Measurements from ENCODE around the gene ANKRD22.
"Not testable (repeated sequence)": the region's sequence is repeated elsewhere in the genome, so short reads cannot be mapped to it uniquely, and the experiment has no call there.

ANKRD22 gene

DNA sequence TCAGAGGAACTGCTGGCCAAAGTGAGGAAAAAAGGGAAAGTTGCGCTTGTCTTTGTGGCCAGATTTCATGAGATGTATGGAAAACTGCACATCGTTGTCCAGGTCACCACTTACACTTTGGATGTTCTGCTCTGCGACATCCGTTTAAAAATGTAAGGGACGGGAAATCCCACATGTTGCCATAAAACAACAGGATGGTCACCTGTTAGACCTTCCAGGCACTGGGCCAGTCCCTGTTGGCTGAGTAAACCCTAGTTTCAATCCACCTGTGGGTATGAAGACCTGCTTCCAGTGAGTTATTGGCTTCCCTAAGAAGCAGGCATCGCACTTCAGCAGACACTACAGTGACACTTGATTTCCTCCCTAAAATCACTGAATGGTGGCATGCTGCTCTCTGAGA is 25.7 kb upstream of the ANKRD22 start:
- no peak for DNase-seq

- no peak for DNase-seq
Measured at GRCh38 chr10:88875081-88875480, 23.4 kb upstream of the ANKRD22 start.

DNA sequence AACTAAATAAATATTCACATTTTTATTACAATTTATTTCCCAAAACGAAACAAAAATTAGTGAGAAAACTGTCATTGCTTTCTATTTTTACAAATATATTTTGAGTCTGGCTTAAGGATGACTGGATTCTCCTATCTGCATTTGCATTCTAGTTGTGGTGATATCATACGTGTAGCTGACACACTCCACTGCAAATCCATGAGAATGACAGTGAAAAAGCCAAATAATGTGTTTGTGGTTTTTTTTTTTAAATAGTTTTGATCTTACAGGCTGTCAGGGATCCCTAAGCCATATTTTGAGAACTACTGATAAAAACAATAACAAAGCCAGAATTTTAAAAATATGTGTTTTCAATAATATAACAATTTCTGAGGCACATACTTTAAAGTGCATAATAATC is 22.6 kb upstream of the ANKRD22 start:
- DNase-seq: no peak

GRCh38 chr10:88873757-88874156 is 22.1 kb upstream of the ANKRD22 start:
- no peak for DNase-seq

GRCh38 chr10:88870089-88870488 is 18.4 kb upstream of the ANKRD22 start:
- no peak for DNase-seq

GRCh38 chr10:88866454-88866853 is 14.8 kb upstream of the ANKRD22 start:
- DNase-seq: no peak

GRCh38 chr10:88865281-88865876 is 13.7 kb upstream of the ANKRD22 start:
- no peak for DNase-seq

DNA sequence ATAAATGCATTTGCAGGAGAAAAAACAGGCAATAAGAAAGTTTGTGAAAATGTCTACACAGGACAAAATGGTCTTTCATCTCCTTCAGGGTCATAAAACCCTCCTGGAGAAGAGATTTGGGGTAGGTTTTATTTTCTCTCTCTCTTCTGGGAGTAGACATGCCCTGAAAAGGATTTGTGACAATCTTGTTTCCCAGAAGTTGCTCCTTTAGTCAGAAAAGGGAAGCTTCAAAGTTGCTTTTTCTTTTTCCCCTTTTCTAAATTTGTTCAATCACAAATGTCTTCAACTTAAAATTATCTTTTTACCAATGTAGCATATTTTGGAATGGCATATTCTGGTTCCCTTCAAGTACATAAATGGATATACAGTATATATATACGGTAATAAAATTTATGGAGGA is 9.4 kb upstream of the ANKRD22 start:
- no peak for DNase-seq

DNA sequence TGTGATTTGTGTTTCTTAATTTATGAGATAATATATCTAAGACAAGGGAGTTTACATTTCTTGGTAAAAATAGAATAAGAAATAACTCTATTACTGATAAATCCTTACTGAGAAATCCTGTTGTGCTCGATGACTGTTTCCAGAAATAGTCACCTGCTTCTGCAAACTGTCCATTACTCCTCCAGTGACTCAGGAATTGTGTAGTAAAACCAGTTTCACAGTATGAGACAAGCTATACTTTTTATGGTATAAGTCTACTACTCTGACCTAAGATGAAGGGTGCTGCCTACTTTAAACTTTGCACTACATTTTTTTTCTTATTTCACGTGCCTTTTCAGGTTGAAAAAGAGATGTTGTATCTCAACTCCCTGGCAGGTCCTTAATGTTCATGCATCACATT is 6.8 kb upstream of the ANKRD22 start:
- DNase-seq: no peak

DNA sequence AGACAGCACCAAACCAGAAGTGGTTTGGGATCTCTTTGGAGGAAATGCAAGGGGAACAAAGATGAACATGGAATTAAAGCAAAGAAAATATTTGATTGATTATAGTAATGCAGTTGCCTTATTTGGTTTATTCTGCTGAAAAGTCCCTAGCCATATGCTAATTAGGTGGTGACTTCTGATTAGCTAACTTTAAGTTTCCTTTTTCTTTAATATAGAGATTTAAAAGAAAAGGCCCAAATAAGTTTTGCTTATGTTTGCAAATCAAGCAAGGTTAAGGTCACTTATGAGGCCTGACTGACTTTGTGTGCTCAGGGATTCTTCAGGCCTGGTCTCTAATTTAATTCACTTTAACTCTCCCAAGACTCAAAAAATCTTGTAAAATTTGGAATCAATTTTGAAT is 6.2 kb upstream of the ANKRD22 start:
- DNase-seq: no peak

DNA sequence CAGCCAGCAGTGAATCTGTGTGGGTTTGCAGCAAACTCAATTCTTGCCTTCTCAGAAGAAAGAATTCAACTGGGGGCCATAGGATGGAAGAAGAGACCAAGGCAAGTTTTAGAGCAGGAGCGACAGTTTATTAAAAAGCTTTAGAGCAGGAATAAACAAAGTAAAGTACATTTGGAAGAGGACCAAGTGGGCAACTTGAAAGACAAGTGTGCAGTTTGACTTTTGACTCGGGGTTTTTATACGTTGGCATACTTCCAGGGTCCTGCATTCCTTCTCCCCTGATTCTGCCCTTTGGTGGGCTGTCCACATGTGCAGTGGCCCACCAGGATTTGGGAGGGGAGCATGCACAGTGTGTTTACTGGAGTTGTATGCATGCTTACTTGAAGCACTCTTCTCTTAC is 3.0 kb upstream of the ANKRD22 start:
- DNase-seq: no peak

GRCh38 chr10:88853155-88853881 is 1.7 kb upstream of the ANKRD22 start:
- no peak for DNase-seq

DNA sequence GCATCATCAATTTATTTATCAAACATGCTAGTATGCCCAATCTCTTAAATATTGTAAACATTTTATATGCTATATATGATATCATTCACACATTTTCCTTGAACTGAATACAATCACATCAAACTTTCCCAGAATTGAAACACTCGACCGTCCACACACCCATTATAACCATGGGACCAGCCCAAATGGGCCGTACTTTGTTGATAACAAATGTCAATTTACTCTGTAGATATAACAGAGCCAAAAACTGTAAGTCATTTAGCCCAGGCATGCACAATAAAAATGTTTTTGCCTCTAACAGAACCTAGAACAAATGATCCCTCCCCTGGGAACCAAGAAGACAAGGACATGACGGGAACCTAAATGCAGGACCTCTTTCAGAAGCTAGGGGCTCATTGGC is 683 bp upstream of the ANKRD22 start:
- DNase-seq: no peak

GRCh38 chr10:88850712-88851111 is 932 bp downstream of the ANKRD22 start:
- no peak for DNase-seq

DNA sequence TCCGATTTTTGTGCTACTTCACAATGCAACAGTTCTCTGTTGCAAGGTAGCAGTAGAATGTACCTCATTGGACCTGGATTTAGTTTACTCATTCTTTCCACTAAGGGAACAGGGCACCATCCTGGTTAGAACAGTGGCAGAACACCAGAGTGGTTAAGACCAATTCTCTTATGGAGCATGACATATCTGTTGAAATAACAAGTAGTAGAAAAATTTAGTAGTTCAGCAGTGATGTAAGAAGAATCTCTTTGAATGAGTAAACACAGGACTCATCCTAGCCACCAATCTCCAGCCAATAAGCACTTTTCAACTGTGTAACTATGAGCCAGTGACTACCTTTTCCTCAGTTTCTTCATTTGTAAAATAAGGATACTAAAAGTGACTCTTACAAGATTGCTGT is 2.4 kb downstream of the ANKRD22 start:
- no peak for DNase-seq

GRCh38 chr10:88848499-88848898 is 3.1 kb downstream of the ANKRD22 start:
- DNase-seq: no peak

DNA sequence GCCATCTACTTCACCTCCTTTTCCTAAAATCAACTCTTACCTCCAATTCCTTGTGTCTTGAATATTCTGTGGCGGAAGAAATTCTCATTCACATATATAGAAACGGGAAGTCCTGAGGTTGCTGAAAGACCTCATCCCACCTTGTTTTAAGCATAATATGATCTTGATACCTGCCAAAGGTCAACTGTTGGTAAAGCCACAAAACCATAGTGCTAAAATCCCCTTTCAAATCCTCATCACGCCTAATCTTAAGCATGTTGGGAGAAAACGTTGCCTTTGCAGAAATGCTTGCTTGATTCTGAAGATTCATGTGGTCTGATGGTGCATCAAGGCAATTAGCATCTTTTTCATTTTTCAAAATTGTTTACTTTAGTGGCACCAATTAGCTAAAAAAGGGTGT is 8.5 kb downstream of the ANKRD22 start:
- DNase-seq: no peak

DNA sequence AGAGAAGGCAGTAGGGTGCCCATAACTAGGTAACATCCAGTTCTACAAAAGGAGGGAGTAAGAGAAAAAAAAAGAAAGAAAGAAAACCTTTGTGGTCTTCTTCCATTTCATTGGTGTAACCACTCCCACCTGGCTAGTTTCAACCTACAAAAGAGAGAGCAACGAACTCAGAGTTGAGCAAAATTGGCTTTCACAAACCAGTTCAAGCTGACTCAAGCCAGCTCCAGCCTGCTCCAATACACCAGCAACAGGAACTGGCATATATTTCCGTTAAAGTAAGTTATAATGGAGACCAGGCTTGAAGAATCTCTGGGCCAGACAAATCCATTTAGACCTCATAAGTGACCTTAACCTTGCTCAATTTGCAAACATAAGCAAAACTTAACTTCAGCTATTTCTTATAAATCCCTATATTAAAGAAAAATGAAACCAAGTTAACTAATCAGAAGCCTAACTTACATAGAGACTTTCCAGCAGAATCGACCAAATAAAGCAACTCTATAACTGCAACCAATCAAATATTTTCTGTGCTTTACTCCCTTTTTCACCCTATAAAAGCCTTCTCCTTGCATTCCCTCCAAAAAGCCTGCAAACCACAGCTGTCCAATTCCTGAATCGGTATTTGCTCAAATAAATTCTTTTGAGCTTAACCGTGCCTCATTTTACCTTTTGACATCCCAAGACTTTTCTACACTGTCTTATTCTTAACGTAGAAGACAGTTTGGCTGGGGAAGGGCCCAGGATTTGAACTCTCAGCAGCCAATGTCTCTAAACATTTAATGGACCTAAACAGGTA is 10.1 kb downstream of the ANKRD22 start:
- no peak for DNase-seq

- no peak for DNase-seq
Measured at GRCh38 chr10:88840881-88841280, 10.8 kb downstream of the ANKRD22 start.

DNA sequence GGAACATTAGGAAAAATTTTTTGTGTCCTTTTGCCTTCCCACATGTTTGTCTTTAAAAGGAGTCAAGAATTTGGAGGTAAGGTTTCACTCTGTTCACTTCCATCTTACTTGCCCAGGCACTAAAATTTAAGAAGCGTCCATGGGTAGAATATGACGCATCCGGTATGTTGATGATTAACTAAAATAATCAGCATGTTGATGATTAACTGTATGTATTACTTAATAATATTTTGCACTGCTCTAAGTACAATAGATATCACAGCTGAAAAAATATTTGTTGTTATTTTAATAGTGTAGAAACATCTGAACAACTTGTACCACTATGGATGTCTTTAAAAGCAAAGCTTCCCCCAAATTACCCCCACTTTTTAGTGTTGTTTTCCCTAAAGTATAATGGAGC is 11.5 kb downstream of the ANKRD22 start:
- DNase-seq: no peak

GRCh38 chr10:88838766-88839350 is 12.8 kb downstream of the ANKRD22 start:
- DNase-seq: no peak

GRCh38 chr10:88837632-88838031 is 14.0 kb downstream of the ANKRD22 start:
- DNase-seq: not testable (repeated sequence)

GRCh38 chr10:88835910-88836221 is 15.8 kb downstream of the ANKRD22 start:
- no peak for DNase-seq
